ENCODE data around the gene RALGPS1.

RALGPS1 gene

GRCh38 chr9:127090341-127090985, 175.9 kb downstream of the RALGPS1 start:
- TF ChIP-seq, protein P1, sequence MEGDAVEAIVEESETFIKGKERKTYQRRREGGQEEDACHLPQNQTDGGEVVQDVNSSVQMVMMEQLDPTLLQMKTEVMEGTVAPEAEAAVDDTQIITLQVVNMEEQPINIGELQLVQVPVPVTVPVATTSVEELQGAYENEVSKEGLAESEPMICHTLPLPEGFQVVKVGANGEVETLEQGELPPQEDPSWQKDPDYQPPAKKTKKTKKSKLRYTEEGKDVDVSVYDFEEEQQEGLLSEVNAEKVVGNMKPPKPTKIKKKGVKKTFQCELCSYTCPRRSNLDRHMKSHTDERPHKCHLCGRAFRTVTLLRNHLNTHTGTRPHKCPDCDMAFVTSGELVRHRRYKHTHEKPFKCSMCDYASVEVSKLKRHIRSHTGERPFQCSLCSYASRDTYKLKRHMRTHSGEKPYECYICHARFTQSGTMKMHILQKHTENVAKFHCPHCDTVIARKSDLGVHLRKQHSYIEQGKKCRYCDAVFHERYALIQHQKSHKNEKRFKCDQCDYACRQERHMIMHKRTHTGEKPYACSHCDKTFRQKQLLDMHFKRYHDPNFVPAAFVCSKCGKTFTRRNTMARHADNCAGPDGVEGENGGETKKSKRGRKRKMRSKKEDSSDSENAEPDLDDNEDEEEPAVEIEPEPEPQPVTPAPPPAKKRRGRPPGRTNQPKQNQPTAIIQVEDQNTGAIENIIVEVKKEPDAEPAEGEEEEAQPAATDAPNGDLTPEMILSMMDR (conservative IDR thresholded peaks at IDR 0.05; ENCODE audit: low read length): no peak
- DNase-seq (ENCODE audit: low read depth): no peak
- H3K4me3 ChIP-seq (ENCODE audit: low read length): no peak overlapping the region

- DNase-seq (ENCODE audit: low read depth): no peak
- H3K4me3 ChIP-seq (ENCODE audit: low read length): no peak overlapping the region
- TF ChIP-seq, protein P1 (conservative IDR thresholded peaks at IDR 0.05; ENCODE audit: low read length): no peak
Observed at GRCh38 chr9:127091526-127091925, 176.9 kb downstream of the RALGPS1 start.

- TF ChIP-seq, protein P1 (conservative IDR thresholded peaks at IDR 0.05; ENCODE audit: low read length): no peak
- DNase-seq (ENCODE audit: low read depth): no peak
- no peak overlapping the region for H3K4me3 ChIP-seq (ENCODE audit: low read length)
Observed at GRCh38 chr9:127092041-127092608, 177.5 kb downstream of the RALGPS1 start.

DNA sequence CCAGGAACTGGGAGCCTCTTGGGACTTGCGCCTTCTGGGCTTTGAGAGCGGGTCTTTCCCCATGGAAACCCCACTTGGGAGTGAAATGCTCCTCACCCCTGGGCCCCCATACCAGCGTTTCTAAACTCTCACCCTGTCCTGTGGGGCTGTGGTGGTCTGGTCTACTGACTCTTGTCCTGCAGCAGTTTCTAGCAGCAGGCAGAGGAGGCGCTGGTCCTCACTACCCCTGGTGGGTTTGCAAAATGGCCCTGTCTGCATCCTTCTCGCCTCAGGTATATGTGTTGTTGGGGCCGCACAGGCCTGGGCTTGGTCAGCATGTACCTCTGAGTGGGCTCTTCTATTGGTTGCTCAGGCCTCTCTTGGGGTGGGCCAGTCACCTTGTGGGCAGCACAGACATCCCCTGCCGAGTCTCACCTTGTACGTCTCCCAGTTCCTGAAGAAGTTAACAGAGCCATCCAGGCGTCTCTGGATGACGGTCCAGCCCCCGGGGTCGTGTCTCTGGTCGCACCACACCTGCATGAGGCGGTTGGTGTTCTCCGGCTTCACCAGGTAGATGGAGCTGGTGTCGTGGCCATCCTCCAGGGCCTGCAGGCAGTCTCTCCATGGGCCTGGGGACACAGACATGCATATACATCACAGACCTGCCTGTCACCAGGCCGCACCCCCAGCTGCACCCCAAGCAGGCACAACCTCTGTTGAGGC, 178.9 kb downstream of the RALGPS1 start:
- no peak for DNase-seq (ENCODE audit: low read depth)

GRCh38 chr9:127095411-127095810, 180.8 kb downstream of the RALGPS1 start:
- no peak overlapping the region for H3K4me3 ChIP-seq (ENCODE audit: low read length)
- TF ChIP-seq, protein P1 (conservative IDR thresholded peaks at IDR 0.05; ENCODE audit: low read length): no peak
- DNase-seq (ENCODE audit: low read depth): no peak

More for the DNA sequence above, 178.9 kb downstream of the RALGPS1 start:
- TF ChIP-seq, protein P1 (conservative IDR thresholded peaks at IDR 0.05; ENCODE audit: low read length): no peak
- no peak overlapping the region for H3K4me3 ChIP-seq (ENCODE audit: low read length)

DNA sequence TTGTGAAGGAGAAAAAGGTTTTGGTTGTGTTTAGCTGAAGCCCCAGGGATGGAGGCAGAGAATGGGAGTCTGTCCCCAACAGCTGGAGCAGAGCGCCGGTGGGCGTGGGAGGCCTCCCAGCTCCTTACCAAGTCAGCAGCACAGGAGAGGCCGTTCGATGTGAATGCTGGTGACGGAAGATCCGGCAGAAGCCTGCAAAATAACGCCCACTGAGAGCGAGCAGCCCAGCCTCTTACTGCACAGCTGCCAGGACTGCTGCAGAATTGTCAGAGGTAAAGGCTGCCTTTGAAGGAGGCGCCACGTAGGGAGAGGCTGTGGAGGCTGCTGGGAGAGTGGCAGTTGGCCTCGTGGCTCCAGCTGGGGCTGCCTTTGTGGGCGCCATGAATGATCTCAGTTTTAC, 181.6 kb downstream of the RALGPS1 start:
- TF ChIP-seq, protein P1 (conservative IDR thresholded peaks at IDR 0.05; ENCODE audit: low read length): no peak
- DNase-seq (ENCODE audit: low read depth): no peak

DNA sequence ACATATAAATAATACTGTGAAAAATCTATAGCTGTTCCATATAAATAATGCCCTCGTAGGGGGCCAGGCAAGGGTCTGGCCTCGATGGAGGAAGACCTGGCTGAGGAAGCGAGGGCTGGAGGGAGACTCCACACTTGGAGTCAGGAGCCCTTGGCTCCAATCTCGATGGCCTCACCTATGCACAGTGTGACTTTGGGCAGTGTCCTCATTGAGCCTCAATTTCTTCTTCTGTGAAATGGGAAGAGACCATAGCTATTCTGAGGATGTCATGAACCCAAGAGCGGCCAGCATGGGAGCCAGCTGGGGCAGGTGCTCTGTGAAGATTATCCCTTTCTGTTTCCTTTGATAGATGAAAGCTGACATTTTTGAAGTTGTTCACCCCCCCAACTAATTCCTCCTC, 183.1 kb downstream of the RALGPS1 start:
- TF ChIP-seq, protein P1 (conservative IDR thresholded peaks at IDR 0.05; ENCODE audit: low read length): no peak
- H3K4me3 ChIP-seq (ENCODE audit: low read length): no peak overlapping the region
- no peak for DNase-seq (ENCODE audit: low read depth)

More for the DNA sequence above, 181.6 kb downstream of the RALGPS1 start:
- H3K4me3 ChIP-seq (ENCODE audit: low read length): no peak overlapping the region
